Hepatocyte (in vitro differentiated cells): ENCODE data around the gene SCART1. TPM values are rescaled to one million over a fixed set of nuclear protein-coding genes. Genes with fewer than 3 reads are reported as not detected.

Source experiments
- DNase-seq: peaks from one replicate; pipeline ENCODE4 v3.0.0-alpha.2; 2016; ENCODE audit warnings: low spot score
- H2AFZ ChIP-seq: fragments of 200-600 bp; sonication (generic); 2 replicates; pipeline ENCODE4 v1.6.0; 2016; ENCODE audit warnings: antibody characterized with exemption, mild to moderate bottlenecking
- H3K27ac ChIP-seq: fragments of 200-600 bp; sonication (generic); 2 replicates; pipeline ENCODE4 v1.5.1; 2016; ENCODE audit warnings: mild to moderate bottlenecking
- H3K27me3 ChIP-seq: fragments of 200-600 bp; sonication (generic); 2 replicates; pipeline ENCODE4 v1.6.1; 2016
- H3K36me3 ChIP-seq: fragments of 200-600 bp; sonication (generic); replicated peaks from 2 replicates; pipeline ENCODE4 v1.5.1; 2016; ENCODE audit warnings: low read depth; ENCODE audit not compliant: insufficient read depth
- H3K4me1 ChIP-seq: fragments of 200-600 bp; sonication (generic); 2 replicates; pipeline ENCODE4 v1.5.1; 2016; ENCODE audit warnings: mild to moderate bottlenecking, moderate library complexity; ENCODE audit not compliant: insufficient read depth
- H3K4me2 ChIP-seq: fragments of 200-600 bp; sonication (generic); 2 replicates; pipeline ENCODE4 v1.6.0; 2016
- H3K4me3 ChIP-seq: fragments of 200-600 bp; sonication (generic); 2 replicates; pipeline ENCODE4 v1.5.1; 2016; ENCODE audit warnings: mild to moderate bottlenecking
- H3K79me2 ChIP-seq: fragments of 200-600 bp; sonication (generic); 2 replicates; pipeline ENCODE4 v1.6.0; 2017; ENCODE audit warnings: mild to moderate bottlenecking
- H3K9me2 ChIP-seq: fragments of 200-600 bp; sonication (generic); replicated peaks from 2 replicates; pipeline ENCODE4 v1.6.0; 2017; ENCODE audit warnings: mild to moderate bottlenecking; ENCODE audit not compliant: insufficient read depth
- H3K9me3 ChIP-seq: fragments of 200-600 bp; sonication (generic); 2 replicates; pipeline ENCODE4 v1.5.1; 2016; ENCODE audit warnings: low read depth, mild to moderate bottlenecking
- H4K20me1 ChIP-seq: fragments of 200-600 bp; sonication (generic); 2 replicates; pipeline ENCODE4 v1.6.0; 2016; ENCODE audit warnings: mild to moderate bottlenecking; ENCODE audit not compliant: insufficient read depth, poor library complexity, severe bottlenecking
- EZH2 ChIP-seq: fragments of 200-600 bp; sonication (generic); IDR thresholded peaks from 2 replicates; pipeline ENCODE4 v1.6.1; 2016; ENCODE audit warnings: antibody characterized with exemption, mild to moderate bottlenecking, borderline replicate concordance
- EZH2phosphoT487 ChIP-seq: fragments of 200-600 bp; sonication (generic); IDR thresholded peaks from one replicate; pipeline ENCODE4 v1.6.1; 2018; ENCODE audit warnings: antibody characterized with exemption, mild to moderate bottlenecking, low read depth, moderate library complexity; ENCODE audit not compliant: unreplicated experiment, severe bottlenecking
- WGBS: methylation state at CpG from one replicate; pipeline ENCODE4 v1.1.6; 2016; ENCODE audit warnings: low lambda C conversion rate; ENCODE audit errors: missing lambda C conversion rate; 5-methylcytosine and 5-hydroxymethylcytosine counted together
- polyA plus RNA-seq: library from polyadenylated mRNA; unstranded; fragments of >200 nt; fragmentation: Nextera tagmentation; extraction: Ambion mirVana; gene quantifications from 2 replicates; pipeline ENCODE4 v1.2.1, GENCODE V29; 2016
- total RNA-seq: library from RNA; depleted of rRNA; stranded (reverse); fragments of >200 nt; gene quantifications from 2 replicates; pipeline ENCODE4 v1.2.3, GENCODE V29; 2014
- TF ChIP-seq, protein P1 (sequence below): fragments of 200-600 bp; sonication (generic); IDR thresholded peaks from 2 replicates; pipeline ENCODE4 v1.5.1; 2016; ENCODE audit warnings: antibody characterized with exemption, mild to moderate bottlenecking; ENCODE audit not compliant: poor library complexity

Gene SCART1
- total and polyA plus RNA-seq, 2 experiments from 2014 or later = 0.63 to 1.00 TPM

DNA sequence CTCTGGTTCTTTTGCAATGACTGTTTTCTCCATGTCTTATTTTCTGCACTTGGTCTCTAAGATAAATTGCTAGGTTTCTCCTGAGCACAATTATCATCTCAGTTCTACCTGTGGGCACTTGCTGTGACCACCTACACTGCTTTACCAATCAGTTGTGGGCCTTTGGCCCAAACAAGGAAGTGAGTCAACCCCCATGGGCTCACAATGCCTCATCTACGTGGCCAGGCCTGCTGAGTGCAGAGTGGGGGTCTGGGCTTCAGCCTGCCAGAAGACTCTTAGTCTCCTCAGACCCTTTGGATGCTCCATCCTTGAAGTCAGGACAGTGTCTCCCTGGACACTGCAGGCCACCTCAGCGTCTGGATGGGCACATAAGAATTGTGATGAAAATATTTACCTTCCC is 20.3 kb downstream of the SCART1 start:
- no peaks in the 10 kb centered on the region for H3K27me3 ChIP-seq
- TF ChIP-seq, protein P1, sequence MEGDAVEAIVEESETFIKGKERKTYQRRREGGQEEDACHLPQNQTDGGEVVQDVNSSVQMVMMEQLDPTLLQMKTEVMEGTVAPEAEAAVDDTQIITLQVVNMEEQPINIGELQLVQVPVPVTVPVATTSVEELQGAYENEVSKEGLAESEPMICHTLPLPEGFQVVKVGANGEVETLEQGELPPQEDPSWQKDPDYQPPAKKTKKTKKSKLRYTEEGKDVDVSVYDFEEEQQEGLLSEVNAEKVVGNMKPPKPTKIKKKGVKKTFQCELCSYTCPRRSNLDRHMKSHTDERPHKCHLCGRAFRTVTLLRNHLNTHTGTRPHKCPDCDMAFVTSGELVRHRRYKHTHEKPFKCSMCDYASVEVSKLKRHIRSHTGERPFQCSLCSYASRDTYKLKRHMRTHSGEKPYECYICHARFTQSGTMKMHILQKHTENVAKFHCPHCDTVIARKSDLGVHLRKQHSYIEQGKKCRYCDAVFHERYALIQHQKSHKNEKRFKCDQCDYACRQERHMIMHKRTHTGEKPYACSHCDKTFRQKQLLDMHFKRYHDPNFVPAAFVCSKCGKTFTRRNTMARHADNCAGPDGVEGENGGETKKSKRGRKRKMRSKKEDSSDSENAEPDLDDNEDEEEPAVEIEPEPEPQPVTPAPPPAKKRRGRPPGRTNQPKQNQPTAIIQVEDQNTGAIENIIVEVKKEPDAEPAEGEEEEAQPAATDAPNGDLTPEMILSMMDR = no peak
- TF ChIP-seq EZH2phosphoT487 = no peak
- TF ChIP-seq EZH2 = no peak
- H3K9me2 ChIP-seq = no peaks in the 10 kb centered on the region
- H3K27ac ChIP-seq = no peak overlapping the region
- 53% methylated on average over 2 of the region's 2 CpGs for WGBS
- DNase-seq = no peak
- no peak overlapping the region for H2AFZ ChIP-seq
- no peaks in the 10 kb centered on the region for H4K20me1 ChIP-seq
- H3K79me2 ChIP-seq = no peaks in the 10 kb centered on the region
- H3K4me1 ChIP-seq = no peaks in the 10 kb centered on the region
- H3K36me3 ChIP-seq = no peaks in the 10 kb centered on the region
- no peaks in the 10 kb centered on the region for H3K9me3 ChIP-seq
- H3K4me2 ChIP-seq = no peak overlapping the region
- no peak overlapping the region for H3K4me3 ChIP-seq

DNA sequence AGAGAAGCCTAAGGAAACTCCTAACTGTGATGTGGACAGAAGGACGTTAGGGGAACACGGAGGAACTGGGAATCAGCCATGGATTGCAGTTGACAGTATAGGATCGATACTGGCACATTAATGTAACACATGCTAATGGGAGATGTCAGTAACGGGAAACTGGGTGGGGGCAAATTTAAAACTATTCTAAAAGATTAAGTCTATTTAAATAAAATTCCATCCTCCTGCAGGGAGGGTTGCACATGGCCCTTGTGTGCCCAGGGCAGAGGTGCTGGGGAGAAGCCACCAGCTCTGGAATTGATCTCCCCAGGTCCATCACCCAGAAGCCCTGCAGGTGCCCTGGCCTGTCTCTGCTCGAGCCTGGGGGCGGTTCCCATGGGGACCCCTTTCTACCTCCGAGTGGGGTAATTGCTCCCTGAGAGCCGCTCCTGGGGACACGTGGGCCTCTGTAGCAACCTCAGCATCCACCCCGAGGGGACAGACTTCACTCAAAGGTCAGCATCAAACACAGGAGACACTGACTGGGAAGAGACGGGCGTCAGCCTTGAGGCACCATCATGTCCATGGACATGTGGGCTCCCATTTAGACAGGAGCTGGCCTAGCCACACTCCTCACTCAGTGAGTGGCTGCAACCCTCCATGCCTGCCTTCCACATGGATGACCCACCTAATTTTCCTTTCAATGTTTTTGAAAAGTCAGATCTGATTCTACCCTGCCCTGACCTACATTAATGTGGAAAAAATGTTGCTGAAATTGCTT is 21.1 kb downstream of the SCART1 start:
- Histone ChIP-seq H4K20me1 (no peaks in the 10 kb centered on the region), H3K4me1 (no peaks in the 10 kb centered on the region), H3K9me3 (no peaks in the 10 kb centered on the region), H2AFZ (no peak overlapping the region), H3K9me2 (no peaks in the 10 kb centered on the region), H3K4me3 (no peak overlapping the region), H3K27ac (no peak overlapping the region), H3K4me2 (no peak overlapping the region), H3K36me3 (no peaks in the 10 kb centered on the region), H3K79me2 (no peaks in the 10 kb centered on the region), H3K27me3 (no peaks in the 10 kb centered on the region)
- TF ChIP-seq, protein P1 = no peak
- no peak for DNase-seq
- WGBS = 68% methylated on average over 12 of the region's 12 CpGs

DNA sequence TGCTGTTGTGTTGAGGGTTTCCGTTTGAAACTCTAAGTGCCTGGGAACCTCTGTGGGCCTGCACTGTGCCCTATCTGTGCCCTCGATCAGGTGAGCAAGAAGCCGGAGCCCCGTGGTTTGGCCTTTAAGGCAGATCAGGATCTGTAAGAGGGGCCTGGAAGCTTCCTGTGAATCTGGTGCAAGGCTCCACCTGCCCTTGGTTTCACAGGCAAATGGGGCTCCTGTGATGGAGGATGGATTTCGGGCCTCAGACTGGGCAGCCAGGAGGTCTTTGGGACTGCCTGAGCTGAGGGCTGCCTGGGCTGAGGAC is 21.6 kb downstream of the SCART1 start:
- 82% methylated on average over 5 of the region's 5 CpGs for WGBS
- Histone ChIP-seq H3K27ac (no peak overlapping the region), H3K79me2 (no peaks in the 10 kb centered on the region)

DNA sequence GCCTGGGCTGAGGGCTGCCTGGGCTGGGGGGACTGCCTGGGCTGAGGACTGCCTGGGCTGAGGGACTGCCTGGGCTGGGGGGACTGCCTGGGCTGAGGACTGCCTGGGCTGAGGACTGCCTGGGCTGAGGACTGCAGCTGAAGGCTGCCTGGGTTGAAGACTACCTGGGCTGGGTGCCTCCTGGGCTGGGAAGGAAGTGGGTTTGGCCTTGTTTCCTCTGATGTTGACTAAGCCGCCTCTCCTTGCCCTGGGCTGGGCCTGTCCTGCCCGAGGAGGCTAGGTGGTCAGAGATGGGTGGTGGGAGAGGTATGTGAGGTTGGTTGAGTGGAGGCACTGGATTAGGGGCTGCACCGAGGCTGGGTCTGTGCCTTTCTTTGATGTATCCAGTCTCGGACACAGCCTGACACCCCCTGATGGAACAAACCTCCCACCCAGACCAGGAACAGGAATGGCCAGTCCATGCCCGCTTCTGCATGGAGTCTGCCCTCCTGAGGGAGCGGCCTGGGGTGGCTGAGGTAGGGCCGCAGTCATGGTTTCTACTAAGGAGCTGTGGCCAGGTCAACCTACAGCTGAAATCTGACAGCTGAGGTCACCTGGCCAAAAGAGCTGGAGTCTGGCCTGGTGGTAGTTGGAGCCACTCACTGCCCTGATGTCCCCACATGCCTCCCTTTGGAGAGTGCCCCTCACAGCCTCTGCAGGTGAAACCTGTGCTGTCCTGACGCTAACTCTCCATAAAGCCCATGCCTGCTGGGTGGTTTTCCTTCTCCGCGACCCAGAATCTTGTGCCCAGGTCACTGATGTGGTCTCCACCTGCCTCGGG is 22.3 kb downstream of the SCART1 start:
- Histone ChIP-seq H3K27me3 (no peaks in the 10 kb centered on the region), H3K36me3 (no peaks in the 10 kb centered on the region), H3K9me2 (no peaks in the 10 kb centered on the region), H3K27ac (no peak overlapping the region), H3K79me2 (no peaks in the 10 kb centered on the region), H2AFZ (no peak overlapping the region), H3K4me2 (no peak overlapping the region), H4K20me1 (no peaks in the 10 kb centered on the region), H3K4me3 (no peak overlapping the region), H3K9me3 (no peaks in the 10 kb centered on the region), H3K4me1 (no peaks in the 10 kb centered on the region)
- 70% methylated on average over 11 of the region's 11 CpGs for WGBS
- TF ChIP-seq EZH2phosphoT487 = no peak
- no peak for TF ChIP-seq EZH2
- TF ChIP-seq, protein P1 = no peak
- no peak for DNase-seq

More for the DNA sequence above, 21.6 kb downstream of the SCART1 start:
- no peaks in the 10 kb centered on the region for H3K4me1 ChIP-seq
- no peaks in the 10 kb centered on the region for H3K27me3 ChIP-seq
- H4K20me1 ChIP-seq = no peaks in the 10 kb centered on the region
- no peak overlapping the region for H3K4me2 ChIP-seq
- DNase-seq = no peak
- no peaks in the 10 kb centered on the region for H3K36me3 ChIP-seq
- H3K4me3 ChIP-seq = no peak overlapping the region
- TF ChIP-seq EZH2 (no peak), EZH2phosphoT487 (no peak)
- H2AFZ ChIP-seq = no peak overlapping the region
- H3K9me3 ChIP-seq = no peaks in the 10 kb centered on the region
- no peaks in the 10 kb centered on the region for H3K9me2 ChIP-seq
